B cell (primary cell): ENCODE data around the gene LARGE1. TPM values are rescaled to one million over a fixed set of nuclear protein-coding genes. Genes with fewer than 3 reads are reported as not detected.

ENCODE experiments used
- ATAC-seq: fragments of 200-7000 bp; cut with Tn5 transposase; one replicate; pipeline ENCODE4 v1.10.0; 2021; ENCODE audit warnings: low read depth, mild to moderate bottlenecking, moderate number of reproducible peaks, moderate library complexity
- CTCF ChIA-PET: fragments of 350-600 bp; sonication (Branson Sonifier 250); formaldehyde crosslinking; loops from one replicate; lab custom pipeline; 2021; ENCODE audit warnings: antibody characterized with exemption, inconsistent platforms; lab: Charles Lee
- POLR2A ChIA-PET: fragments of 350-600 bp; sonication (Branson Sonifier 250); formaldehyde crosslinking; loops from one replicate; lab custom pipeline; 2021; ENCODE audit warnings: antibody characterized with exemption; lab: Charles Lee
- DNase-seq: peaks from one replicate; pipeline ENCODE4 v3.0.0; 2013
- H2AFZ ChIP-seq: 2 replicates; pipeline ENCODE4 v1.6.1; 2012; ENCODE audit warnings: mild to moderate bottlenecking, low read depth, low read length; ENCODE audit not compliant: insufficient read depth, poor library complexity, severe bottlenecking
- H3K27ac ChIP-seq, 2 donors: 1 replicate in 1 of 2; 2 replicates in 1 of 2; pipeline ENCODE4 v1.5.1; 2012 to 2013; ENCODE audit warnings: low read length in 2 of 2, mild to moderate bottlenecking in 2 of 2, moderate library complexity in 1 of 2
- H3K27me3 ChIP-seq, 4 experiments: fragments of 200-600 bp in 1 of 4; sonication (generic) in 1 of 4; replicated peaks in 1 of 4; 1 replicate in 2 of 4; 2 replicates in 2 of 4; pipeline versions ENCODE4 v1.6.1 to v1.7.0; 2013 to 2016; ENCODE audit warnings: low read length in 3 of 4, mild to moderate bottlenecking in 2 of 4, mixed read lengths in 1 of 4, moderate library complexity in 1 of 4; ENCODE audit not compliant: insufficient read depth in 4 of 4, control insufficient read depth in 3 of 4; ENCODE audit errors: control extremely low read depth in 1 of 4
- H3K36me3 ChIP-seq, 2 experiments: replicated peaks in 1 of 2; 1 replicate in 1 of 2; 2 replicates in 1 of 2; pipeline versions ENCODE4 v1.6.1 to v1.7.1; 2013; ENCODE audit warnings: low read length in 1 of 2; ENCODE audit not compliant: insufficient read depth in 2 of 2, control insufficient read depth in 1 of 2; ENCODE audit errors: control extremely low read depth in 1 of 2, extremely low read depth in 1 of 2
- H3K4me1 ChIP-seq, 2 donors: fragments of 200-600 bp in 1 of 2; sonication (generic) in 1 of 2; 1 replicate in 1 of 2; 2 replicates in 1 of 2; pipeline versions ENCODE4 v1.5.1 to v1.6.1; 2013 to 2017; ENCODE audit warnings: low read length in 2 of 2; ENCODE audit not compliant: control insufficient read depth in 2 of 2, insufficient read depth in 2 of 2
- H3K4me2 ChIP-seq: replicated peaks from 2 replicates; pipeline ENCODE3; 2012; ENCODE audit warnings: mild to moderate bottlenecking, low read depth, low read length; ENCODE audit not compliant: poor library complexity, severe bottlenecking
- H3K4me3 ChIP-seq, 5 experiments: fragments of 200-600 bp in 1 of 5; sonication (generic) in 1 of 5; 1 replicate in 3 of 5; 2 replicates in 2 of 5; pipeline versions ENCODE4 v1.5.1 to v1.7.0; 2011 to 2016; ENCODE audit warnings: low read length in 4 of 5, mild to moderate bottlenecking in 4 of 5, low read depth in 2 of 5, control low read depth in 1 of 5, moderate library complexity in 1 of 5; ENCODE audit not compliant: insufficient read depth in 1 of 5; ENCODE audit errors: control extremely low read depth in 1 of 5, extremely low read depth in 1 of 5
- H3K79me2 ChIP-seq: fragments of 200-600 bp; sonication (generic); one replicate; pipeline ENCODE4 v1.6.0; 2016; ENCODE audit warnings: low read length; ENCODE audit not compliant: control insufficient read depth, insufficient read depth
- H3K9ac ChIP-seq: fragments of 200-600 bp; sonication (generic); 2 replicates; pipeline ENCODE4 v1.6.1; 2017; ENCODE audit warnings: mild to moderate bottlenecking, low read length, moderate library complexity
- H3K9me3 ChIP-seq, 3 donors: one replicate each; pipeline versions ENCODE4 v1.6.1 to v1.7.1; 2013; ENCODE audit warnings: low read length in 2 of 3; ENCODE audit not compliant: control insufficient read depth in 2 of 3, insufficient read depth in 1 of 3; ENCODE audit errors: control extremely low read depth in 1 of 3
- H4K20me1 ChIP-seq: 2 replicates; pipeline ENCODE4 v1.6.0; 2012; ENCODE audit warnings: mild to moderate bottlenecking, low read length; ENCODE audit not compliant: insufficient read depth, control insufficient read depth, poor library complexity, severe bottlenecking
- H3K27ac Mint-ChIP-seq: one replicate; pipeline ENCODE4 v1.8.0; 2021; ENCODE audit warnings: mixed read lengths
- H3K27me3 Mint-ChIP-seq: one replicate; pipeline ENCODE4 v1.8.0; 2021; ENCODE audit warnings: mixed read lengths
- H3K4me1 Mint-ChIP-seq: one replicate; pipeline ENCODE4 v1.8.0; 2021; ENCODE audit warnings: mixed read lengths
- H3K4me3 Mint-ChIP-seq: one replicate; pipeline ENCODE4 v1.8.0; 2021; ENCODE audit warnings: mixed read lengths
- H3K9me3 Mint-ChIP-seq: one replicate; pipeline ENCODE4 v1.8.0; 2022; ENCODE audit warnings: mixed read lengths; ENCODE audit not compliant: insufficient read depth
- EZH2 ChIP-seq: IDR thresholded peaks from 2 replicates; pipeline ENCODE4 v1.6.1; 2012; ENCODE audit warnings: borderline replicate concordance, low read depth, mild to moderate bottlenecking, moderate library complexity, low read length; ENCODE audit not compliant: insufficient read depth, poor library complexity, severe bottlenecking
- WGBS: methylation state at CpG from one replicate; pipeline ENCODE4 v1.1.5; 2013; ENCODE audit warnings: missing lambda C conversion rate; ENCODE audit not compliant: insufficient coverage; 5-methylcytosine and 5-hydroxymethylcytosine counted together
- intact Hi-C: fragments of 100-400 bp; cut with micrococcal nuclease; formaldehyde crosslinking; loops from one replicate; pipeline ENCODE4 v1.10.0; 2022
- polyA plus RNA-seq: library from polyadenylated mRNA; depleted of rRNA; stranded (reverse); fragments of >200 nt; gene quantifications from 2 replicates; pipeline ENCODE4 v1.2.3, GENCODE V29; 2012
- total RNA-seq, 2 donors: library from RNA; stranded (reverse); fragments of 120-200 nt in 1 of 2; gene quantifications; 1 replicate in 1 of 2; 2 replicates in 1 of 2; pipeline versions ENCODE4 v1.2.3 to v1.2.4, GENCODE V29; 2013 to 2022
- TF ChIP-seq, protein P1 (sequence below): fragments of 200-600 bp; IDR thresholded peaks from one replicate; pipeline ENCODE4 v1.8.0; 2022; ENCODE audit warnings: antibody characterized with exemption, mild to moderate bottlenecking

Gene LARGE1
- total and polyA plus RNA-seq, 2 donors (not counting 1 experiment from before 2014, with no cell fraction given) = 20.7 to 82.0 TPM

DNA sequence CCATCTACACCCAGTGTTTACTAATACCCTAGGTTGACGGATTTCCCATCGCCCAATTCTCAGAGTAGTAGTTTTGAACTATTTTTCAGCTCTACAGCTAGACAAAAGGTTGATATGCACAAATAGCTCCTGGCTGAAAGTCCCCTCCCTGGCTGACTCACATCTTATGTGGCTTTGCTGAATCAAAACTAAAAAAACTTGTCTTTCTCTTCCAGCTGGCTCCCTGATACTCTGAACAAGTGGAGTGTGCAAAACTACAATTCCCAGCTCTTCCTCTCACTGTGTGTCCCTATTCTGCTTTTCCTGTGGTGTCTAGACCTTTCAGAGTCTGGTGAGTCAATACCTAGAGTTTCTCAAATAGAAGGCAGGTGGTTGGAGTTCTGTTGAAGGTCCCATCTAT, 12.7 kb upstream of the LARGE1 start:
- intact Hi-C loops = no loop called here
- H3K4me3 ChIP-seq = no peak overlapping the region
- no CpG with 5 or more reads among the region's 2 CpGs for WGBS
- ChIA-PET POLR2A (no interaction called here), CTCF (interaction anchor here (0.8 to 0.9 kb wide), 2 partner anchors 10 to 55 kb away, joined by 3 to 4 read pairs; no protein-coding TSS in a partner anchor)
- H3K4me1 Mint-ChIP-seq = no peaks in the 10 kb centered on the region
- no peaks in the 10 kb centered on the region for H3K9me3 ChIP-seq
- H2AFZ ChIP-seq = no peak overlapping the region
- no peaks in the 10 kb centered on the region for H3K4me1 ChIP-seq
- H3K27ac Mint-ChIP-seq = no peak overlapping the region
- peaks cover 34% of the 10 kb centered on the region for H3K27me3 Mint-ChIP-seq
- no peak overlapping the region for H3K4me2 ChIP-seq
- ATAC-seq (no peak), DNase-seq (no peak)
- TF ChIP-seq EZH2 = no peak
- TF ChIP-seq, protein P1, sequence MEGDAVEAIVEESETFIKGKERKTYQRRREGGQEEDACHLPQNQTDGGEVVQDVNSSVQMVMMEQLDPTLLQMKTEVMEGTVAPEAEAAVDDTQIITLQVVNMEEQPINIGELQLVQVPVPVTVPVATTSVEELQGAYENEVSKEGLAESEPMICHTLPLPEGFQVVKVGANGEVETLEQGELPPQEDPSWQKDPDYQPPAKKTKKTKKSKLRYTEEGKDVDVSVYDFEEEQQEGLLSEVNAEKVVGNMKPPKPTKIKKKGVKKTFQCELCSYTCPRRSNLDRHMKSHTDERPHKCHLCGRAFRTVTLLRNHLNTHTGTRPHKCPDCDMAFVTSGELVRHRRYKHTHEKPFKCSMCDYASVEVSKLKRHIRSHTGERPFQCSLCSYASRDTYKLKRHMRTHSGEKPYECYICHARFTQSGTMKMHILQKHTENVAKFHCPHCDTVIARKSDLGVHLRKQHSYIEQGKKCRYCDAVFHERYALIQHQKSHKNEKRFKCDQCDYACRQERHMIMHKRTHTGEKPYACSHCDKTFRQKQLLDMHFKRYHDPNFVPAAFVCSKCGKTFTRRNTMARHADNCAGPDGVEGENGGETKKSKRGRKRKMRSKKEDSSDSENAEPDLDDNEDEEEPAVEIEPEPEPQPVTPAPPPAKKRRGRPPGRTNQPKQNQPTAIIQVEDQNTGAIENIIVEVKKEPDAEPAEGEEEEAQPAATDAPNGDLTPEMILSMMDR = no peak
- peaks cover 0 to 2% (median 0%) of the 10 kb centered on the region in 4 experiments for H3K27me3 ChIP-seq
- no peaks in the 10 kb centered on the region for H3K79me2 ChIP-seq
- no peak overlapping the region for H3K4me3 Mint-ChIP-seq
- no peak overlapping the region for H3K27ac ChIP-seq
- no peaks in the 10 kb centered on the region for H3K36me3 ChIP-seq
- H4K20me1 ChIP-seq = no peaks in the 10 kb centered on the region
- no peak overlapping the region for H3K9ac ChIP-seq
- no peaks in the 10 kb centered on the region for H3K9me3 Mint-ChIP-seq

DNA sequence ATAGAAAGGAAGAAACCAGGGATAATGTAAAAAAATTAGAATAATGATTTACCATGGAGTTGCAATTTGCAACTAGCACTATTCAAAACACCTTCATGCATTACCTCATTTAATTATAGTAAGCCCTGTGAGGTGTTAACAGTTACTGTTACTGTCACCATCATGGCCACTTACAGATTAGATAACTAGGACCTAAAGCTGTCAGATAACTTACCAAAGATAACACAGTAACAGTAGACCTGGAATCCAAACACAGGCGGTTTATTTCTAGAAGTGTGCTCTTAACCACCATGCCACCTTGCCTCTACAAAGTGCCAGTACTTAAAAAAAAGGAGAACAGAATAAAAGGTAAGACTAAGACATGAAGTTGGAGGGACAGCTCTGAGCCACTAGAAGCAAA, 11.1 kb upstream of the LARGE1 start:
- no peak overlapping the region for H3K27ac Mint-ChIP-seq
- Histone ChIP-seq H3K36me3 (no peaks in the 10 kb centered on the region), H3K27ac (no peak overlapping the region), H3K4me3 (no peak overlapping the region), H3K4me1 (no peaks in the 10 kb centered on the region), H3K79me2 (no peaks in the 10 kb centered on the region), H3K4me2 (no peak overlapping the region), H4K20me1 (no peaks in the 10 kb centered on the region), H2AFZ (no peak overlapping the region), H3K9ac (no peak overlapping the region), H3K27me3 (peaks cover 0 to 2% (median 0%) of the 10 kb centered on the region in 4 experiments), H3K9me3 (no peaks in the 10 kb centered on the region)
- no peaks in the 10 kb centered on the region for H3K4me1 Mint-ChIP-seq
- CTCF ChIA-PET = interaction anchor here (0.7 to 1.2 kb wide), 2 partner anchors 8 to 411 kb away, joined by 3 to 5 read pairs; no protein-coding TSS in a partner anchor
- POLR2A ChIA-PET = interaction anchor here (0.5 kb wide), 1 partner anchor 13 kb away, joined by 6 read pairs; no protein-coding TSS in a partner anchor
- peaks cover 34% of the 10 kb centered on the region for H3K27me3 Mint-ChIP-seq
- intact Hi-C loops = no loop called here
- no peak overlapping the region for H3K4me3 Mint-ChIP-seq
- no peak for TF ChIP-seq EZH2
- TF ChIP-seq, protein P1 = no peak
- no peaks in the 10 kb centered on the region for H3K9me3 Mint-ChIP-seq
- DNase-seq (no peak), ATAC-seq (no peak)
- WGBS = no CpG with 5 or more reads among the region's 1 CpG
